HG02623 (cell line): ENCODE data around the gene APOBR.
"Not testable (repeated sequence)": the region's sequence is repeated elsewhere in the genome, so short reads cannot be mapped to it uniquely, and the experiment has no call there.

Experiments used
- ATAC-seq: cut with Tn5 transposase; IDR thresholded peaks from one replicate; pipeline ENCODE4 v1.9.1; 2021; ENCODE audit warnings: moderate library complexity; ENCODE audit not compliant: unreplicated experiment

The APOBR gene

GRCh38 chr16:28527100-28527785 lies 32.8 kb downstream of the APOBR start:
- not testable (repeated sequence) for ATAC-seq

DNA sequence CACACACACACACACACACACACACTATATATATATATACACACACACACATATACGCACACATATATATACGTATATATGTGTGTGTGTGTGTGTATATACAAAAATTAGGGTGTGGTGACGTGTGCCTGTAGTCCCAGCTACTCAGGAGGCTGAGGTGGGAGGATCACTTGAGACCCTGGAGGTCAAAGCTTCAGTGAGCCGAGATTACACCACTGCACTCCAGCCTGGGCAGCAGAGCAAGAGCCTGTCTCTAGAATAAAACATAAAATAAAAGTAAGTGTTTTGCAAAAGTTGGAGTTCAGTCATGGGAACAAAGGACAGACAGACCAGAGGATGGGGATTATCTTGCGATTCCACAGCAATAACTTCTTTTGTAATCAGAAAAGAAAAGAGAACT lies 33.5 kb downstream of the APOBR start:
- ATAC-seq = no peak

- no peak for ATAC-seq
These were observed 34.0 kb downstream of the APOBR start for GRCh38 chr16:28528463-28528867.

DNA sequence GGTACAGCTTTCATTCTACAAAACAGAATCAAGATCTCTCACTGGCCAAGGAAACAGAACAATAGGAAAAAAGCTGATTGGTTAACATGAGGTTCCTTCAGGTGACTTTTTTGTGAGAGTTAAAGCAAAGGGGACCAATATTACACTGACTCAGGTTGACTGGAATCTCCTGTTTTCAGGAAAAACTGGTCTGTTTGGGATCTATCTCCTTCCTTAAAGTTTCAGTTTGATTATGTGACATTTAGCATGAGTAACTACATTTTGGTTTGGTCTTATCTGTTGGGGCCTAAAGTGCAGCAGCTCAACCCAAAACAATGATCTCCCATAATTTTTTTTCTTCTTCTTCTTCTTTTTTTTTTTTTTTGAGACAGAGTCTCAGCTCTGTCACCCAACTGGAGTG lies 34.7 kb downstream of the APOBR start:
- ATAC-seq = no peak

- ATAC-seq = no peak
These were observed 37.6 kb downstream of the APOBR start for GRCh38 chr16:28531777-28532744.

- no peak for ATAC-seq
These were observed 38.7 kb downstream of the APOBR start for GRCh38 chr16:28532940-28533647.

DNA sequence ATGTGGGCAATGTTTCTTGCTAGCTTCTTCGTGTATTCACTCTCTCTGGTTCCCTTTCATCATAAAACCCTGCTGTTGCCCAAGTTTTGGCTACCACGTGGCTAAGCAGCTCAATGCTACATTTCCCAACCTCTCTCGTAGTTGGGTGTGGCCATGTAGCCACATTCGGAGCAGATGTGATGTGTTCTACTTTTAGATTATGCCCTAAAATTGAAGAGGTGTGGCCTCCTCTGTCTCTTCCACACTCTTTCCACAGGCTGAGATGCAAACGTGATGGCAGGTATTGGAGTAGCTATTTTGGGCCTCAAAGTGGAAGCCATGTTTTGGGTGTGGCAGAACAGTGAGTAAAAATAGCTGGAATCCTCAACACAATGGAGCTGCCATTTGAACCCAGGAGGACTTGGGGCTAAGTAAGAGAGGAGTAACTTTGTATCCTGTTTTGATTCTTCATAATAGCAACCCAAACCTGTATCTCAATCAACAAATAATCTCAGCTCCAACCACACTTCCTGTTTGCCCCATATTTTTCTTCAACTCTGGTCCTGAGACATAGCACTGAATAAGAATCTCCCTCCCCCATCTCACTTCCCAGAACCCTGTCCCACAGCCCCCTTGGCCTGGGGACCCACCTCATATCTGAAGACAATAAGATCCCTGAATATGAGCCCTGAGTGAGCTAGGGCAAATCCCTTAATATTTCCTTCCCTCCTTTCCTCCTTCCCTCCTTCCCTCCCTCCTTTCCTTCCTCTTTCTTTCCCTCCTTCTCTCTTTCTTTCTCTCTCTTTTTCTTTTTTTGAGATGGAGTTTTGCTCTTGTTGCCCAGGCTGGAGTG lies 40.3 kb downstream of the APOBR start:
- ATAC-seq = no peak

DNA sequence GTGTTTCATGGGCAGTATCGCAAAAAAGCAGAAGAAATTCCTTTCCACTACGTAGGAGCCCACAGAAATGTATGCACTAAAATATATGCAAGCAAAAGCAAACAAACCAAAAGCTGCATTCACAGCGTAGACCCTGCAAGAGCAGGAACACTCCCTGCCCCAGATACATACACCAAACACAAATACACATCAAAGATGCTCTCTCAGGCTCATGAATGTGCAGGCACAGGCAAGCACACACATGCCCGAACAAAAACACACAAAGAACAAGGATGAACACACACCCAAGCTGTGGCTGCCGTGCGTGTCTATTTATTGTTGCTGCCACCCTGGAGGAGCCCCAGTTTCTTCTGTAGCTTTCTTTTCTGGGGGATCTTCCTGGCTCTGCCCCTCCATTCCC lies 42.6 kb downstream of the APOBR start:
- ATAC-seq = no peak

GRCh38 chr16:28537964-28538732 lies 43.7 kb downstream of the APOBR start:
- no peak for ATAC-seq

- no peak for ATAC-seq
These were observed 44.5 kb downstream of the APOBR start, which contains the start of gene NUPR1 for GRCh38 chr16:28538733-28539596. Gene NUPR1, minus strand, starts transcription at chr16:28538974. Its CDS starts 67 bp downstream, at chr16:28538907.

DNA sequence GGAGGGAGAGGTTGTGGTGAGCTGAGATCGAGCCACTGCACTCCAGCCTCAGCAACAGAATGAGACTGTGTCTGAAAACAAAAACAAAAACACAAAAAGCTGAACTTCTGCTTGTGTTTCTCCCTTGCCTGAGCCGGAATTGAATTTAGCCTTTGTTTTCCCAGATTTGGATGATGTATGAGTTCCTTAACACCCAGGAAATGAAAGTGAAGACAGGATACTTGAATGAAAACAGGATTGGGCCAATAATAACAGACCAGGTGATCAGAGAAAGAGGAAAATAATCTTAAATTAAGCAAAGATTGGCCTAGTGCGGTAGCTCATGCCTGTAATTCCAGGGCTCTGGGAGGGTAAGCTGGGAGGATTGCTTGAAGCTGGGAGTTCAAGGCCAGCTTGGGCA lies 45.9 kb downstream of the APOBR start:
- ATAC-seq = no peak

GRCh38 chr16:28542646-28543045 lies 48.2 kb downstream of the APOBR start:
- ATAC-seq = no peak

GRCh38 chr16:28543072-28543471 lies 48.6 kb downstream of the APOBR start:
- no peak for ATAC-seq

DNA sequence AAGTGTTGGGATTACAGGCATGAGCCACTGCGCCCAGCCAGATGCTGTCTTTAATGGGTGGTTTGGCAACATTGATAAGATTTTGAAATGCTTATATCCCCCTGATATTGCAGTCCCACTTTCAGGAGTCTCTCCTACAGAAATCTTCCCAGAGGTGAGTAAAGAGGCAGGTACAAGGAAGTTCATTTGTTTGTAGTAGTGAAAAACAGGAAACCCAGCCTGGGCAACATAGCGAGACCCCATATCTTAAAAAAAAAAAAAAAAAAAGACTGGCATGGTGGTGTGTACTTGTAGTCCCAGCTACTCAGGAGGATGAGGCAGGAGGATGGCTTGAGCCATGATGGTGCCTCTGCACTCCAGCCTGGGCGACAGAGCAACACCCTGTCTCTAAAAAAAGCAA lies 50.6 kb downstream of the APOBR start:
- no peak for ATAC-seq

DNA sequence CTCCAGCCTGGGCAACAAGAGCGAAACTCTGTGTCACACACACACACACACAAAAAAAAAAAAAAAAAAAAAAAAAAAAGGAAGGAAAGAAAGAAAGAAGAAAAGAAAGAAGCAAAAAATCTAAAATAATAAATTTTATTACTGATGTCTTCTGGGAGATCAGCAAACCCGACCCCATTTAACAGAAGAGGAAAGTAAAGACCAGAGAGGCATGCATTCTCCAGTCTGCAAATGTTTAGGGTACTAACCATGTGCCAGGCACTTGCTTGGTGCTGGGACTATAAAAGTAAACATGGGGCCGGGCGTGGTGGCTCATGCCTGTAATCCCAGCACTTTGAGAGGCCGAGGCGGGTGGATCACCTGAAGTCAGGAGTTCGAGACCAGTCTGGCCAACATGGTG lies 51.5 kb downstream of the APOBR start:
- ATAC-seq = not testable (repeated sequence)

GRCh38 chr16:28546626-28547025 lies 52.2 kb downstream of the APOBR start:
- ATAC-seq = no peak

- ATAC-seq = no peak
These were observed 53.9 kb downstream of the APOBR start for GRCh38 chr16:28548306-28548802.
